Endodermal cell (in vitro differentiated cells): ENCODE data around the gene NASP. TPM values are rescaled to one million over a fixed set of nuclear protein-coding genes. Genes with fewer than 3 reads are reported as not detected.

Experiments used
- DNase-seq: peaks from one replicate; pipeline ENCODE4 v3.0.0-alpha.2; 2017
- H3K27ac ChIP-seq: 2 replicates; pipeline ENCODE4 v1.5.1; 2013; ENCODE audit warnings: mild to moderate bottlenecking, low read depth, low read length, moderate library complexity
- H3K27me3 ChIP-seq: 2 replicates; pipeline ENCODE4 v1.6.1; 2013; ENCODE audit warnings: mild to moderate bottlenecking, low read length, moderate library complexity; ENCODE audit not compliant: insufficient read depth, control insufficient read depth, poor library complexity, severe bottlenecking
- H3K36me3 ChIP-seq: 2 replicates; pipeline ENCODE4 v1.7.0; 2013; ENCODE audit warnings: mild to moderate bottlenecking, low read length, moderate library complexity; ENCODE audit not compliant: control insufficient read depth, insufficient read depth
- H3K4me1 ChIP-seq: one replicate; pipeline ENCODE4 v1.7.0; 2013; ENCODE audit warnings: low read length; ENCODE audit not compliant: control insufficient read depth, insufficient read depth
- H3K4me3 ChIP-seq: 2 replicates; pipeline ENCODE4 v1.5.1; 2013; ENCODE audit warnings: mild to moderate bottlenecking, low read length, moderate library complexity
- H3K9ac ChIP-seq: 2 replicates; pipeline ENCODE4 v1.6.1; 2013; ENCODE audit warnings: mild to moderate bottlenecking, low read length, moderate library complexity; ENCODE audit not compliant: poor library complexity, severe bottlenecking; ENCODE audit errors: extremely low read depth
- H3K9me3 ChIP-seq: 2 replicates; pipeline ENCODE4 v1.6.1; 2013; ENCODE audit warnings: mild to moderate bottlenecking, low read length, moderate library complexity; ENCODE audit not compliant: control insufficient read depth
- H3K27ac Mint-ChIP-seq: 2 replicates; pipeline ENCODE4 v1.8.0; 2020; ENCODE audit warnings: mixed read lengths
- H3K27me3 Mint-ChIP-seq: 2 replicates; pipeline ENCODE4 v1.8.0; 2021; ENCODE audit warnings: mild to moderate bottlenecking, mixed read lengths; ENCODE audit not compliant: insufficient read depth
- H3K36me3 Mint-ChIP-seq: 2 replicates; pipeline ENCODE4 v1.8.0; 2020; ENCODE audit warnings: low read depth, mixed read lengths
- H3K4me1 Mint-ChIP-seq: 2 replicates; pipeline ENCODE4 v1.8.0; 2020; ENCODE audit warnings: mixed read lengths
- H3K4me3 Mint-ChIP-seq: 2 replicates; pipeline ENCODE4 v1.8.0; 2020; ENCODE audit warnings: mild to moderate bottlenecking, moderate library complexity, mixed read lengths
- H3K9me3 Mint-ChIP-seq: 2 replicates; pipeline ENCODE4 v1.8.0; 2020; ENCODE audit warnings: mild to moderate bottlenecking, mixed read lengths
- CTCF ChIP-seq: fragments of 200-600 bp; sonication (generic); conservative IDR thresholded peaks from 2 replicates; pipeline ENCODE4 v1.5.0; 2021; ENCODE audit warnings: antibody characterized with exemption, mild to moderate bottlenecking
- WGBS, 2 experiments: methylation state at CpG; one replicate each; pipeline versions ENCODE4 v1.1.5 to v1.1.7; 2013; ENCODE audit warnings: missing lambda C conversion rate in 2 of 2, mixed read lengths in 1 of 2; ENCODE audit not compliant: insufficient coverage in 1 of 2, insufficient read length in 1 of 2; 5-methylcytosine and 5-hydroxymethylcytosine counted together
- total RNA-seq, 2 donors: library from RNA; stranded (reverse); fragmentation: NEBNext Ultra II Directional in 1 of 2; extraction: Animal tissue kit (Norgen Biotek cat#: 25700) in 1 of 2; gene quantifications; 2 replicates in 1 of 2; 3 replicates in 1 of 2; pipeline ENCODE4 v1.2.1, GENCODE V29; 2021

NASP gene
- total RNA-seq, 2 donors from 2014 or later = 368 to 385 TPM

GRCh38 chr1:45621895-45622523 is 38.2 kb downstream of the NASP start:
- H3K4me1 Mint-ChIP-seq = no peaks in the 10 kb centered on the region

GRCh38 chr1:45622524-45623394 is 38.9 kb downstream of the NASP start:
- Histone ChIP-seq H3K9me3 (no peaks in the 10 kb centered on the region), H3K4me1 (no peaks in the 10 kb centered on the region), H3K36me3 (peaks cover 38% of the 10 kb centered on the region), H3K27me3 (no peaks in the 10 kb centered on the region), H3K27ac (peak overlapping the region; percentile 72), H3K4me3 (no peak overlapping the region), H3K9ac (no peak overlapping the region)
- H3K36me3 Mint-ChIP-seq = peaks cover 48% of the 10 kb centered on the region
- WGBS, 2 experiments = 94 to 96% methylated on average over 46 to 78 of the region's 78 CpGs
- peak; percentile 60 for DNase-seq
- no peaks in the 10 kb centered on the region for H3K27me3 Mint-ChIP-seq
- peak overlapping the region; percentile 23 for H3K27ac Mint-ChIP-seq
- H3K4me1 Mint-ChIP-seq = no peaks in the 10 kb centered on the region
- H3K9me3 Mint-ChIP-seq = no peaks in the 10 kb centered on the region
- no peak for TF ChIP-seq CTCF
- no peak overlapping the region for H3K4me3 Mint-ChIP-seq

More at GRCh38 chr1:45621895-45622523, 38.2 kb downstream of the NASP start:
- Histone ChIP-seq H3K4me1 (no peaks in the 10 kb centered on the region), H3K27ac (peak overlapping the region; percentile 72), H3K27me3 (no peaks in the 10 kb centered on the region), H3K9me3 (no peaks in the 10 kb centered on the region), H3K36me3 (peaks cover 39% of the 10 kb centered on the region), H3K4me3 (no peak overlapping the region), H3K9ac (no peak overlapping the region)
- DNase-seq = no peak
- peak overlapping the region; percentile 10 for H3K27ac Mint-ChIP-seq
- H3K9me3 Mint-ChIP-seq = no peaks in the 10 kb centered on the region
- peaks cover 48% of the 10 kb centered on the region for H3K36me3 Mint-ChIP-seq
- no peak for TF ChIP-seq CTCF
- H3K4me3 Mint-ChIP-seq = no peak overlapping the region
- WGBS, 2 experiments = 90 to 91% methylated on average over 10 to 18 of the region's 18 CpGs
- no peaks in the 10 kb centered on the region for H3K27me3 Mint-ChIP-seq

- peaks cover 45% of the 10 kb centered on the region for H3K36me3 Mint-ChIP-seq
- WGBS, 2 experiments = 68 to 94% methylated on average over 2 to 4 of the region's 4 CpGs
- no peaks in the 10 kb centered on the region for H3K27me3 Mint-ChIP-seq
- Histone ChIP-seq H3K27ac (peak within 1 kb of the TSS; percentile 17), H3K4me1 (no peaks in the 10 kb centered on the region), H3K9me3 (no peaks in the 10 kb centered on the region), H3K36me3 (peaks cover 37% of the 10 kb centered on the region), H3K27me3 (no peaks in the 10 kb centered on the region), H3K4me3 (no peak within 1 kb of the TSS), H3K9ac (no peak within 1 kb of the TSS)
- no peaks in the 10 kb centered on the region for H3K4me1 Mint-ChIP-seq
- H3K4me3 Mint-ChIP-seq = no peak within 1 kb of the TSS
- TF ChIP-seq CTCF = no peak
- H3K9me3 Mint-ChIP-seq = no peaks in the 10 kb centered on the region
- no peak for DNase-seq
- H3K27ac Mint-ChIP-seq = peak within 1 kb of the TSS; percentile 55
These were observed 40.1 kb downstream of the NASP start, which contains the start of gene CCDC17 for GRCh38 chr1:45623972-45624371. Gene CCDC17, minus strand, starts transcription at chr1:45624054. Its CDS starts 145 bp downstream, at chr1:45623909.
